KMS-11 (cell line): Measurements from ENCODE around the gene CCDC59.
A peak's percentile ranks its signal among the peaks of the same experiment; 100 is the strongest.

Experiments
- H2AFZ ChIP-seq: fragments of 200-600 bp; sonication (generic); 2 replicates; pipeline ENCODE4 v1.6.1; 2016; ENCODE audit warnings: antibody characterized with exemption, mixed run types, low read depth
- H3K27ac ChIP-seq: fragments of 200-600 bp; sonication (generic); 2 replicates; pipeline ENCODE4 v1.6.1; 2016; ENCODE audit warnings: mild to moderate bottlenecking, mixed run types
- H3K27me3 ChIP-seq: fragments of 200-600 bp; sonication (generic); 2 replicates; pipeline ENCODE4 v1.6.1; 2017; ENCODE audit warnings: mild to moderate bottlenecking, low read depth, mixed run types, moderate library complexity; ENCODE audit not compliant: insufficient read depth
- H3K36me3 ChIP-seq: fragments of 200-600 bp; sonication (generic); 2 replicates; pipeline ENCODE4 v1.6.1; 2017; ENCODE audit warnings: mild to moderate bottlenecking, mixed run types; ENCODE audit not compliant: insufficient read depth
- H3K4me1 ChIP-seq: fragments of 200-600 bp; sonication (generic); 2 replicates; pipeline ENCODE4 v1.6.1; 2016; ENCODE audit warnings: mild to moderate bottlenecking, low read depth, mixed run types; ENCODE audit not compliant: poor library complexity, severe bottlenecking
- H3K4me2 ChIP-seq: fragments of 200-600 bp; sonication (generic); 2 replicates; pipeline ENCODE4 v1.7.0; 2016; ENCODE audit warnings: mild to moderate bottlenecking, mixed run types
- H3K4me3 ChIP-seq: fragments of 200-600 bp; sonication (generic); IDR thresholded peaks from 2 replicates; pipeline ENCODE4 v1.6.1; 2017; ENCODE audit warnings: low read depth, low read length, mixed read lengths; ENCODE audit not compliant: insufficient read depth
- H3K79me2 ChIP-seq: fragments of 200-600 bp; sonication (generic); 2 replicates; pipeline ENCODE4 v1.6.1; 2016; ENCODE audit warnings: low read depth, mixed run types; ENCODE audit not compliant: insufficient read depth
- H3K9ac ChIP-seq: fragments of 200-600 bp; sonication (generic); 2 replicates; pipeline ENCODE4 v1.6.1; 2016; ENCODE audit warnings: mild to moderate bottlenecking, mixed run types
- H4K20me1 ChIP-seq: fragments of 200-600 bp; sonication (generic); 2 replicates; pipeline ENCODE4 v1.6.1; 2016; ENCODE audit warnings: mild to moderate bottlenecking, mixed run types; ENCODE audit not compliant: insufficient read depth
- TF ChIP-seq, protein P1 (sequence below): fragments of 200-600 bp; sonication (generic); conservative IDR thresholded peaks from 2 replicates; pipeline ENCODE4 v1.6.1; 2017; ENCODE audit warnings: low read depth, mild to moderate bottlenecking, antibody characterized with exemption, low read length, moderate library complexity, mixed read lengths

Gene CCDC59

GRCh38 chr12:82357845-82358199, 365 bp downstream of the CCDC59 start:
- Histone ChIP-seq H3K36me3 (peaks cover 19% of the 10 kb centered on the region; the same call in 1 of the 2 replicates), H3K9ac (peak overlapping the region; percentile 88), H3K27me3 (no peaks in the 10 kb centered on the region), H3K4me2 (peak overlapping the region; percentile 79), H2AFZ (peak overlapping the region; percentile 60), H3K4me1 (peaks cover 32% of the 10 kb centered on the region), H4K20me1 (no peaks in the 10 kb centered on the region), H3K79me2 (peaks cover 48% of the 10 kb centered on the region), H3K4me3 (peak overlapping the region; percentile 79), H3K27ac (peak overlapping the region; percentile 78)
- TF ChIP-seq, protein P1, sequence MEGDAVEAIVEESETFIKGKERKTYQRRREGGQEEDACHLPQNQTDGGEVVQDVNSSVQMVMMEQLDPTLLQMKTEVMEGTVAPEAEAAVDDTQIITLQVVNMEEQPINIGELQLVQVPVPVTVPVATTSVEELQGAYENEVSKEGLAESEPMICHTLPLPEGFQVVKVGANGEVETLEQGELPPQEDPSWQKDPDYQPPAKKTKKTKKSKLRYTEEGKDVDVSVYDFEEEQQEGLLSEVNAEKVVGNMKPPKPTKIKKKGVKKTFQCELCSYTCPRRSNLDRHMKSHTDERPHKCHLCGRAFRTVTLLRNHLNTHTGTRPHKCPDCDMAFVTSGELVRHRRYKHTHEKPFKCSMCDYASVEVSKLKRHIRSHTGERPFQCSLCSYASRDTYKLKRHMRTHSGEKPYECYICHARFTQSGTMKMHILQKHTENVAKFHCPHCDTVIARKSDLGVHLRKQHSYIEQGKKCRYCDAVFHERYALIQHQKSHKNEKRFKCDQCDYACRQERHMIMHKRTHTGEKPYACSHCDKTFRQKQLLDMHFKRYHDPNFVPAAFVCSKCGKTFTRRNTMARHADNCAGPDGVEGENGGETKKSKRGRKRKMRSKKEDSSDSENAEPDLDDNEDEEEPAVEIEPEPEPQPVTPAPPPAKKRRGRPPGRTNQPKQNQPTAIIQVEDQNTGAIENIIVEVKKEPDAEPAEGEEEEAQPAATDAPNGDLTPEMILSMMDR, result no peak

- H3K27me3 ChIP-seq, result no peaks in the 10 kb centered on the region
- H2AFZ ChIP-seq, result peak overlapping the region; percentile 60; the same call in 1 of the 2 replicates
- peaks cover 19% of the 10 kb centered on the region; the same call in 1 of the 2 replicates for H3K36me3 ChIP-seq
- peak overlapping the region; percentile 79 for H3K4me3 ChIP-seq
- H3K4me1 ChIP-seq, result peaks cover 32% of the 10 kb centered on the region
- H3K79me2 ChIP-seq, result peaks cover 48% of the 10 kb centered on the region
- peak overlapping the region; percentile 88 for H3K9ac ChIP-seq
- peak overlapping the region; percentile 78 for H3K27ac ChIP-seq
- TF ChIP-seq, protein P1, result no peak
- no peaks in the 10 kb centered on the region for H4K20me1 ChIP-seq
- peak overlapping the region; percentile 79 for H3K4me2 ChIP-seq
Observed at GRCh38 chr12:82357340-82357739, 847 bp downstream of the CCDC59 start.

DNA sequence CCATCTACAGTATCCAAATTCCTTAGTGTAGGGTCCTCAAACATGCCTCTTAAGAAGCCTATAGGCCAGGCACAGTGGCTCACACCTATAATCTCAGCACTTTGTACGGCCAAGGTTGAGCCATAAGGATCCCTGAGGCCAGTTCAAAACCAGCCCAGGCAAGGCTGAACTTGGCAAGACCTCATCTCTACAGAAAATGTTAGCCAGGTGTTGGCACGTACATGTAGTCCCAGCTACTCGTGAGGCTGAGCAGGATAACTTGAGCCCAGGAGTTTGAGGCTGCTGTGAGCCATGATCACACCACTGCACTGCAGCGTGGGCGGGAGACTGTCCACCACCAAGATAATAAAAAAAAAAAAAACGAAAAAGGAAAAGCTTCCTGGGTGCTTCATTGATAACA, 6.8 kb downstream of the CCDC59 start:
- Histone ChIP-seq H4K20me1 (no peaks in the 10 kb centered on the region), H3K79me2 (peaks cover 17% of the 10 kb centered on the region), H3K4me3 (no peak overlapping the region), H2AFZ (no peak overlapping the region), H3K27me3 (no peaks in the 10 kb centered on the region), H3K9ac (no peak overlapping the region), H3K4me1 (peaks cover 8% of the 10 kb centered on the region), H3K4me2 (no peak overlapping the region), H3K27ac (no peak overlapping the region), H3K36me3 (peaks cover 22% of the 10 kb centered on the region; the same call in 1 of the 2 replicates)
- TF ChIP-seq, protein P1, result no peak

DNA sequence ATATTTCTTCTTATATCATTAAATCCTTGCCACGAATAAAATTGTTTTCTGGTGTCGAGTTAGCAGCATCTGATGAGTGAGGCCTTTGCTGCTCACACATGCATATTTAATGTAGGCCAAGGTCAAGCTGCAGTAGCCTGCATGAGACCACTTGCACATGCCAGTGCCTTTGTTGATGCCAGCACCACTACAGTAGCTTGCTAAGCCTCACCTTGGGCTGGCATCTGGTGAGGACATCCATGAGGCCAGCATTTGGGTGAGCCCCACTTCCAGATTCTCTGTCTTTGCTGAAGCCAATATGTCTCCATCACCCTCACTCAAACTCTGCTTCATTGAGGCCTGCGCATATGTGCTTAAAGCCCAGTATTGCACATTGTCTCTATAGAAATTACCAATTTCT, 8.0 kb downstream of the CCDC59 start:
- TF ChIP-seq, protein P1, result no peak
- no peaks in the 10 kb centered on the region for H4K20me1 ChIP-seq

More for the DNA sequence above, 8.0 kb downstream of the CCDC59 start:
- Histone ChIP-seq H2AFZ (no peak overlapping the region), H3K4me1 (no peaks in the 10 kb centered on the region), H3K36me3 (peaks cover 12% of the 10 kb centered on the region; the same call in 1 of the 2 replicates), H3K9ac (no peak overlapping the region), H3K27me3 (no peaks in the 10 kb centered on the region), H3K4me2 (no peak overlapping the region), H3K4me3 (no peak overlapping the region), H3K27ac (no peak overlapping the region), H3K79me2 (peaks cover 5% of the 10 kb centered on the region; the same call in 1 of the 2 replicates)
